ENCODE measurements around the gene RTCA.
"Not testable (repeated sequence)": the region's sequence is repeated elsewhere in the genome, so short reads cannot be mapped to it uniquely, and the experiment has no call there.

The RTCA gene

DNA sequence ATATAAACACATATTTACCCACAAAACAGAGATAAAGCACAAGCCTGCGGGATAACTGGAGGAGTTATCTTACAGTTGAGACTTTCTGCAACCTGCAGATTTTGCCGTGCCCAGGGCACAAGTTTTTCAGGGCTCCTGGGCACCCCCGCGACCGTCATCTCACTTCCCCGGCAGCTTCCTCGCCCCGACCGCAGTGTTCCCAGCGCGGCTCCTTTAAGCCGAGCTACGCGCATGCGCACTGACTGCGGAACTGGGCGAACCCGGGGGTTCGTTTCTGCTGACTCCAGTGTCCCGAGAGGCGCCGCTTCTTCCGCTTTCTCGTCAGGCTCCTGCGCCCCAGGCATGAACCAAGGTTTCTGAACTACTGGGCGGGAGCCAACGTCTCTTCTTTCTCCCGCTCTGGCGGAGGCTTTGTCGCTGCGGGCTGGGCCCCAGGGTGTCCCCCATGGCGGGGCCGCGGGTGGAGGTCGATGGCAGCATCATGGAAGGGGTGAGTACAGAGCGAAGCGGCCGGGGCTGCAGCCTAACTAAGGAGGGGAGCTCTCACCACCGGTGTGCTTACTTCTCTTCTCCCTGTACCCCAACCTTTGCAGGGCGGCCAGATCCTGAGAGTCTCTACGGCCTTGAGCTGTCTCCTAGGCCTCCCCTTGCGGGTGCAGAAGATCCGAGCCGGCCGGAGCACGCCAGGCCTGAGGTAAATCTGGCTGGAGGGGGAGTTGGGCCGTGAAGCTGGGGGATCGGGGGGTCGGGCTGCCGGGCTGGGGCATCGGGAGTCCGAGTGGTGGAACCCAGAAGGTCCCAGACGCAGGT, at the start of gene RTCA:
TSS of gene RTCA (plus strand) at position 286 of the 810 bp plus-strand sequence. CDS start at position 446, 160 bp downstream.
- peak; percentile 98 for DNase-seq (ENCODE audit: low spot score)

DNA sequence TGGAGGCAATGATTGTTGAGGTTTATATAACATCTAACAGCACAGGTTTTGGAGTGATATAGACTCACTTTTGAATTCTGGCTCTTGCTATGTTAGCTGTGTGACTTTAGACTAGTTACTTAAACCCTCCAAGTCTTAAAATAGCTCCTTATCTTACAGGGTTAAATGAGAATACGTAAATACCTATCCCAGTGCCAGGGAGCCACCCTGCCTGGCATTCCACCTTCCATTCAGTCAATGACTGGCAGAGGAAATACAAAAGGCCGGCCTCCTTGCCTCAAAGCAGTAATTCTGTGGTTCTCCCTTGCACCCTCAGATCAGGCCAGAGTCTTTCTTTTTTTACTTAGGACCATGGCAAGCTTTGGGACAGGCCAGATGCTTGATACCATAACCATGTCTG, 48.2 kb upstream of the RTCA start:
- DNase-seq (ENCODE audit: low spot score) = no peak

DNA sequence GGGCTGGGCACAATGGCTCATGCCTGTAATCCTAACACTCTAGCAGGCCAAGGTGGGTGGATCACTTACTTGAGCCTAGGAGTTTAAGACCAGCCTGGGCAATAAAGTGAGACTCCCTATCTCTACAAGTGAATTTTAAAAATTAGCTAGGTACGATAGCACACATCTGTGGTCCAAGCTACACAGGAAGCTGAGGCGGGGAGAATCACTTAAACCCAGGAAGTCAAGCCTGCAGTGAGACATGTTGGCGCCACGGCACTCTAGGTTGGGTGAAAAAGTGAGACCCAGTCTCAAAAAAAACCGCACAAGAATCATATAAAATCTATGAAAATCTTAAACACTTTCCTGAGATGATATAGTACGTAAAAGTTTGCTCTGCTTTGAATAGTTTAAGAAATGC, 46.6 kb upstream of the RTCA start:
- no peak for DNase-seq (ENCODE audit: low spot score)

DNA sequence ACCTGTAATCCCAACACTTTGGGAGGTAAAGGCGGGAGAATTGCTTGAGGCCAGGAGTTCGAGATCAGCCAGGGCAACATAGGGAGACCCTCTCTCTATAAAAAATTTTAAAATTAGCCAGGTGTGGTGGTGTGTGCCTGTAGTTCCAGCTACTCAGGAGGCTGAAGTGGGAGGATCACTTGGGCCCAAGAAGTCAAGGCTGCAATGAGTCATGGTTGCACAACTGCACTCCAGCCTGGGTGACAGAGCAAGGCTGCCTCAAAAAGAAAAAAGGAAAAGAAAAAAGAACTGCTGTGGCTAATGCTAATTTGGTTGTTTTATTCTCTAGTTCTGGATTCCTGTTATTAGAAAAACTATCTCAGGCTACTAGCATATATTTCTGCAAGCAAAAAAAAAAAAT, 46.1 kb upstream of the RTCA start:
- DNase-seq (ENCODE audit: low spot score) = no peak

DNA sequence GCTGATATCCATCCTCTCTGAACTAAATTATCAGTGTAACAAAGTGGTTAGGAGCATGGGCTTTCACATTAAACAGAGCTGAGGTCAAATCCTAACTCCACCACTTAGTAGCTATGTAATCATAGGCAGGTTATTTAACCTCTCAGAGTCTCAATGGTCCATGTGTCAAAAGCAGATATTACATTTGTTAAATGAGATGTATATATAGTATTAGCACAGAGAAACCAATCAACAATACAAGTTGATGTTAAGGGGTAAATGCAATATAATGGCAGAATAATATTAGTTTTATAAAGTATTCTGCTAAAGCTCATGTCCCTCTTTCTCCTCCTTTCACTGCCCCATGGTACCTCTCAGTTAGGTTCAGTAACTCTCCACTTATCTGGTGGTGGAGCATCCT, 43.6 kb upstream of the RTCA start:
- no peak for DNase-seq (ENCODE audit: low spot score)

DNA sequence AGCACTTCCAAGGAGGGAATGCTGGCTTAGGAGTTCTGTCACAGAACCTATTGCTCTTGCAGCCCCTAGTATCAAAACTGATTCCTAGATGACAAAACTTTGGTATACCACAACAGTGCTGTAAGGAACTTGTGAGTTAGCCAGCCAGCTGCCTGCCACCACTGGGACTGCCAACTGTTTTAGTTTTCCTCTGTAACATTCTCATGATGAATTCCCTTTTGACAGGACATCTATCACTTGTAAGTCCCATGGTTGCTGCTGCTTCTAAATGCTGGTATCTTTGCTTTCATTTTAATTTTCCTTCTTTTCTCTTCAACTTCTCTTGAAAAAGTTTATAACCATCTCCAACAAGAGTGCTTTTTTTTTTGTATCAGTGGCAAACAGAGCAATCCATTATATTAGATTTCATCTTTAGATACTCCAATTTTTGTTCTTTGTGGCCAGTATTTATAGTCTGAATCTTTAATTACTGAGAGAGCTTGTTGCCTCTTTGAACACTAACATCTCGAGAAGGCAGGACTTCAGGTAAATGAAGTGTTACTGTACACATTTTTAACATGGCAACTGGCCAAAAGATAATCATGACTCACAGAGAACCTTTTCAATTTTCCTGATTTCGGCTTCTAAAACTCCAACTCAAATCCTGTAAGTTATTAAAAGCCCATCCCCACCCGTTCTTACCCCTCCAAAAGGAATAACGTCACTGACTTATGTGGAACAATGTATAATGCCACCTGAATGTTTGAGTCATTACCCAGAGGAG, 36.2 kb upstream of the RTCA start:
- no peak for DNase-seq (ENCODE audit: low spot score)

DNA sequence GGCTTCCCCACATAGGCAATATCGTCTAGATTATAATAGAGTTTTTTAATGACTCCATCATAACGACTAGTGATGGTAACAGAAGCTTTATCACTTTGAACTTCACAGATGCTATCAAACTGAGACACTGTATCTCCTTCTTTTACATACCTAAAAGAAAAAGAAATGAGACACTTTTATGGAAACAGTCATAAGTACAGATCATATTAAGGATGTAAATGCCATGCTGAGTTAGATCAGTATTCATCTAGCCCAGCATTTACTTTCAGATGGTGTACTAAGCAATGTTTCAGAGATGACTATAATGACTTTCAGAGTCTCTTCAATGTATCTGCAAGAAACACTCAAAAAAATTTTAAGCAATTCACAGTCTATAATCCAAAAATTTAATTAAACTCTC, 35.3 kb upstream of the RTCA start:
- no peak for DNase-seq (ENCODE audit: low spot score)

DNA sequence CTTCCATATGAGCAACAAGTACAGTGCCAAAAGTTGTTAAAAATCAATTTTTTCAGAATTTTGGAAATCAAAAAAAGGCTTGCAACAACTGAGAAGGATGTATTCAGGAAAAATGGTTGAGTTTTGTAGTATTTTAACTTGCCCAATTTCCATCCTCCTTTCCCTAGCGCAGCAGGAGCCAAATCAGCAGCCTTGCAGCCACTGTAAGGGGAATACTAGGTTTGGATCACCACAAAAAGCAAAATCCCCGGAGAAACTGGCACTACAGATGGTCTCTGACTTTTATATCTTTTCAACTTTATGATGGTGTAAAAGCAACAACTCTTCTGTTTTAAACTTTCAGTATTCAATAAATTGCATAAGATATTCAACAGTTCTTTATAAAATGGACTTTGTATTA, 34.3 kb upstream of the RTCA start:
- DNase-seq (ENCODE audit: low spot score) = no peak

DNA sequence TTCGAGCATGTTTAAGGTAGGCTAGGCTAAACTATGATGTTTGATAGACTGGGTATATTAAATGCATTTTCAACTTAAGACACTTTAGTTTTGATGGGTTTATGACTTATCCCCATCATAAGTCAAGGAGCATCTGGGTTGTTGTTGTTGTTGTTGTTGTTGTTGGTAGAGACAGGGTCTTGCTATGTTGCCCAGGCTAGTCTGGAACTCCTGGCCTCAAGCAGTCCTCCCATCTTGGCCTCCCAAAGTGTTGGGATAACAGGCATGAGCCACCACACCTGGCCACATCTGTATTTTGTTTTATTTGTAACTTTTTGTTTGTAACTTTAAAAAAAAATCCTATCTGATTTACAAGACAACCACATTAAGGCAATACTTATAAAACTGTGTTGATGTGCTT, 33.9 kb upstream of the RTCA start:
- DNase-seq (ENCODE audit: low spot score) = no peak

DNA sequence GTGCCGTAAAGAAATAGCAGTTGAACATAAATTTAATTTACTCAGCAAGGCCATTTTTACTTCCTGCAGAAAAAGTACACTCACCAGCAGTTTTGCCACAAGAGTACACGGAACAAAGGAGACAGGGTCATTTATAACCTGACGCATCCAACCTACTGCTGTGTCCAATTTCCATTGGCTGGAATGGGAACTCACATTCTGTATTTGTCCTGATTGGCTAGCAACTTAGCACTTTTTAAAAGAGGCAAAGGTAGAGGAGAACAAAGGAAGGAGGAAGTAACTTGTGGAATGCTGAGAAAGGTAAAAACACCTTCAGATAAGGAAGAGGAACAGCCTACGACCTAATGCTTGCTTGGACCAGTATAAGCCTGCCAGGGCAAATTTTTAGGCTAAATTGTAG, 32.5 kb upstream of the RTCA start:
- not testable (repeated sequence) for DNase-seq (ENCODE audit: low spot score)

DNA sequence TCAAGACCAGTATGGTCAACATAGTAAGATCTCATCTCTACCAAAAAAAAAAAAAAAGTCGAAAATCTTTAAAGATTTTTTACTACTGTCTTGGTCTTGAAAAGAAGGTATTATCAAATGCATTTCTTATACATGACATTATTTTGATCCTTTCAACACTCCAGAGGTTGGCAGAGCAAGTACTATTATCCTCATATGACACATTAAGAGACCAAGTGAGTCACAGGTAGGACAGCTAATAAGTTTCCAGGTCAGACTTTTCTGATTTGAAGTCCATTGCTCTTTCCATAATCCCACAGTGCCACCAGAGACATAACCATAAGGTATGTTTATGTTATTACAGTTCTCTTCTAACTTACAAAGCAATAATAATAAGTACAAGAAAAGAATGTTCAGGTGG, 31.6 kb upstream of the RTCA start:
- no peak for DNase-seq (ENCODE audit: low spot score)

DNA sequence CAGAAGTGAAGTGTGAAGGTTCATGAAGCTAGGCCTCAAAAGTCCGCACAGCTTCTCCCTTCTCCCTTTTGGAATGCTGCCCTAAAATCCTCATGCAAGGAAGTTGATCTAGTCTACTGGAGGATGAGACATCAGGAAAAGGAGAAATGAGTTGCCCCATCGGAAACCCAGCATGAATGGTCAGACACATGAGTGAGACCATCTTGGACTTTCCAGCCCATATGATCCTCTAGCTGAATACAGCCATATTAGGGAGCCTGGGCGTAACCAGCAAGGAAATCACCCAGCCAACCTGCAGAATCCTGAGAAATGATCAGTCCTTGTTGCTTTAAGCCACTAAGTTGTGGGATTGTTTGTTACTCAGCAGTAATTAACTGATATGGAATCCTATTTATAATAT, 28.9 kb upstream of the RTCA start:
- no peak for DNase-seq (ENCODE audit: low spot score)

DNA sequence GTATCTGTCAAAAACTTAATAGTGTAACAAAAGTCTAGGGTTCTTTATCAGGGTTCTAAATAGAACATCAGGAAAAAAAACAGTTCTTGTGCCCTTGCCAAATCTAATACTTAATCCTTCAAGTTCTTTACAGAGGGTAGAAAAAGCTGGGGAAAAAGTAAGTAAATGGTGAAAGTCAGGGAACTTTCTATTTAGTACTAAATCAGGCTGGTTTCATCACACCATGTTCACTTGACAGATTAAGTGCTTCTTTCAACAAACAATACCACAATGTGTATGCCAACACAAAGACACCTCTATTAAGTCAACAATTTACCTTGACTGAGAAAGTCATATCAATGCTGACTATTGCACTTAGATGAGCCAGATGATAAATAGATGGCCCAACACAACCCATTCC, 26.1 kb upstream of the RTCA start:
- no peak for DNase-seq (ENCODE audit: low spot score)

DNA sequence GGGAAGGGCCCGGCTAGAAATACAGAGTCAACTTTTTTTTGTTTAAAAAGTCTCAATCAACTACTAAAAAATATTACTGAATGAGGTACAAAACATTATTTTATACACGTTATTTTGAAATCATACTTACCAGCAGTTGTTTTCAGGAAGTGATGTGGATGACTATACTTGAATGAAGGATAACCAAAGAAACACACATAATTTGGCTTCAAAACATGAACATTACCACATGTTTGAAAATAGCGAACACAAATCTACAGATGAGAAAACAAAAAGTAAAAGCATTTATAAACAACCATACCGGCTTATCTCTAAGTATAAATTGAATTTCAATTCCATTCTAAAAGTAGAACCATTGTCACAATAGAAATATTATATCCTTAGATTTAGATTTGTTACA, 25.4 kb upstream of the RTCA start:
- DNase-seq (ENCODE audit: low spot score) = no peak

DNA sequence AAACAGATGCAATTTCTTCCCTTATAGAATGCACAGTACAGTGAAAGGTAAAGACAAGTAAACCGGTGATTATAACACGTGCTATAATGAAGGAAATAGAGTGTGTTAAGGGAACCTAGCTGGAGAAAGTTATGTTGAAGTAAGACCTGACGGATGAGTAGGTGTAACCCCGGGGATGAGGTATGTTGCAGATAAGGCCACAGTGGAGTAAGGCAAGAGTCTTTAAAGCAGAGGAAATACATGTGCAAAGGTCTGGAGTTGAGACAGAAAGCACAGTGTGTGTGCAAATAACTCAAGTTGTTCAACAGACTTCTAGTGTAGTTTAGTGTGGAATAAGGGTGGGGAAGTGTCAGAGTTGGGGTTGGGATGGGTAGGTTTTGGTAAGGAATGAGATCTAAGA, 19.3 kb upstream of the RTCA start:
- no peak for DNase-seq (ENCODE audit: low spot score)

DNA sequence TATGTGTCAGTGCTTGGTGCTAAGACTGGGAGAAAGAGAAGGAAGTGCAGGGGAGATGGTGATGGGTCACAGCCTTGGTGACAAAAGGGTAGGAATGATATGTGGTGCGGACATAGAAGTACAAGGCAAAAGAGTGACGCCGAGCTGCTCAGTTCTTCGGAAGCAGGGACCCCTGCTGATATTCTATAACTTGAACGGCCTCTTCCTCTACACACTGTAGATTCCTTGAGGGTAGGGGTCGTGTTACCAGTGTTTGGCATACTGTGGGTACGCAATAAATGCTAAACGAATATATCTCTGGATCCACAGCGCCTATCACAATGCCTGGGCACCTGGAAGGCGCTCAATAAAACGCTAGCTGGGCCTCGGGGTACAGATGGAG, 16.9 kb upstream of the RTCA start:
- peak; percentile 12 for DNase-seq (ENCODE audit: low spot score)

DNA sequence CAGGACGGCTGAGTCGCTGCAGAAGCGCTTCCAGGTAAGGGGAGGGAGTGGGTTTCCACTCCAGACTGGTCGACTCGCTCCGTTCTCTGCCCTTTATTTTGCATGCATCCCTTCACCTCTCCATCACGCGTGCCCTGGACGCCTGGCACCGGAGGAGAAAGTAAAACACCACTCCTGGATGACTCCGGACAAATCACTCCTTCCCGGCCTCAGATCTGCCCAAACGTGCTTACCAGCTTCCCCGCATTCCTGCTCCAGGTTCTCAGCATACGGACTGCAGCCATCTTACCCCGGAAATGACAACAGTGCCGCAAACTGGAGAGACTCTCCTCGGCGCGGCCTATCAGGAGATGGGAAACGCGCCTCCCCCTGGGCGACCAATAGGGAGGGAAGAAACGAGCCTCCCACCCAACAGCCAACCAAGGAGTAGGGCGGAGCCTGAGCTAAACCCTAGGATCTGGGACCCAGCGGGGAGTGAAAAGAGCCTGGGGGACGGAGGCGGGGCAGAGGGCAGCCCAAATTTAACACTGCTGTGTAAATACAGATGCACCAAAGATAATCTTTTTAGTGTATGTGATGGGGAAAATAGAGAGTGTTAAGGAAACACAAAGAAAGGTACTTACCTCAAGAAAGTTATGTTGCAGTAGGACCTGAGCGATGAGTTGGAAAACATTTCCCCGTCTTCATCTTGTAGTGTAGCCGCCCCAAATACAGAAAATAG, 16.3 kb upstream of the RTCA start, which contains the start of gene DBT:
TSS of gene DBT (minus strand) at position 298 of the 721 bp plus-strand sequence. CDS start at position 284, 14 bp downstream.
- DNase-seq (ENCODE audit: low spot score) = peak; percentile 98

DNA sequence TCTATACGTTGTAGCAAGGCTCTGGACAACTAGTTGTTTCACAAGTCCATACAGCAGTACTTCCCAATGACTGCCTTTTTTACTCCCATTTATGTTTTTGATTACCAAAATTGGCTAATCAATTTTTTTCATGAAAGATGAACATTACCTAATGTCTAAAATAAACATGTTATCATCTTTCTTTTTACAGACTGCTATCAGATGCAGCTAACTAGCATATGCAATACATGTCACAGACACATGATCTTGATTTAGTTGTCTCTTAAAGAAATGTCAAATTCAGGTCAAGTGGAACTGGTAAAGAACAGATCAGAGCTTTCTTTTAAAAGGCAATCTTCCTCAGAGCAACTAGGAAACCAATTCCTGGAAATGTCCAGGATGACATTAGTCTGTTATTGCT, 15.8 kb upstream of the RTCA start:
- no peak for DNase-seq (ENCODE audit: low spot score)

DNA sequence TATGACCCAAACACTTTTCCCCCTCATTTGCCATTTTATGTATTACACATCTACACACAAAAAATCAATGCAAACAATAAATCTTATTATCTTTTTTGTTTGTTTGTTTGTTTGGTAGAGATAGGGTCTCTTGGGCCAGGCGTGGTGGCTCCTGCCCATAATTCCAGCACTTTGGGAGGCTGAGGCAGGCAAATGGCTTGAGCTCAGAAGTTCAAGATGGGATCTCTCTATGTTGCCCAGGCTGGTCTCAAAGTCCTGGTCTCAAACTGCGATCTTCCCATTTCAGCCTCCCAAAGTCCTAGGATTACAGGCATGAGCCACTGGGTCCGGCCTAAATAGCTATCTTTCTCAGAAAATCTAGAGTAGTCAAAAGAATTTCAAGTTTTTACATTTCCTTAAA, 15.2 kb upstream of the RTCA start:
- no peak for DNase-seq (ENCODE audit: low spot score)

DNA sequence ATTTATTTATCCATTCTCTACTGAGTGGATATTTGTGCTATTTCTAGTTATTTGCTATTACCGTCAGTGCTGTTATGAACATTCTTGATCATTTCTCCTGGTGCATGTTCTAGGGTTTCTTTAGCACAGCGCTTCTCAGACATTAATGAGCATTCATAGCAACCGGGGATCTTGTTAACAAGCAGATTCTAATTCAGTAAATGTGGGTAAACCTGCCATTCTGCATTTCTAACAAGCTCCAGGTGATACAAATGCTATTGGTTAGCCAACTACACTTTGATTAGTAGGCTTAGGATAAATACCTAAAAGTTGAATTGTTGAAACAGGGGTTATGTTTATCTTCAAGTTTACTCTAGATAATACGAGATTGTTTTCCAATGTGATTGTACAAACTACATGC, 13.1 kb upstream of the RTCA start:
- DNase-seq (ENCODE audit: low spot score) = no peak

DNA sequence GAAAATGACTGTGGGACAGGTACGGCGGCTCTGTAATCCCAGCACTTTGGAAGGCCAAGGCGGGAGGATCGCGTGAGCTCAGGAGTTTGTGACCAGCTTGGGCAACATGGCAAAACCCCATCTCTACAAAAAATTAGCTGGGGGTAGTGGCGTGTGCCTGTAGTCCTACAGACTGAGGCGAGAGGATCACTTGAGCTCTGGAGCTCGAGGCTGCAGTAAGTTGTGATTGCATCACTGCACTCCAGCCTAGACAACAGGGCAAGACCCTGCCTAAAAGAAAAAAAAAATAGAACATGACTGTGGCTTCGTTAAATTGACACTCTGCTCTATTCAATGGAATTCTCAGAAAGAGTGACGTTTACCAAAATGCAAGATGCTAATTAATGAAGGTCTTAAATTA, 12.5 kb upstream of the RTCA start:
- no peak for DNase-seq (ENCODE audit: low spot score)

DNA sequence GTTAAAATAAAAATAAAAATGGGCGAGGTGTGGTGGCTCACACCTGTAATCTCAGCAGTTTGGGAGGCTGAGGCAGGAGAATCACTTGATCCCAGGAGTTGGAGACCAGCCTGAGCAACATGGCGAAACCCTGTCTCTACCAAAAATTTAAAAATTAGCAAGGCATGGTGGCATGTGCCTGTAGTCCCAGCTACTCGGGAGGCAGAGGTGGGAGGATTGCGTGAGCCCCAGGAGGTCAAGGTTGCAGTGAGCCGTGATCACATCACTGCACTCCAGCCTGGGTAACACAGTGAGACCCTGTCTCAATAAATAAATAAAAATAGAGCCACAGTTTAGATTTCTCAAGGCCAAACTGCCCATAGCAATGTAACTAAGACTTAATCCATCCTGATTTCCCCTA, 9.7 kb upstream of the RTCA start:
- not testable (repeated sequence) for DNase-seq (ENCODE audit: low spot score)

DNA sequence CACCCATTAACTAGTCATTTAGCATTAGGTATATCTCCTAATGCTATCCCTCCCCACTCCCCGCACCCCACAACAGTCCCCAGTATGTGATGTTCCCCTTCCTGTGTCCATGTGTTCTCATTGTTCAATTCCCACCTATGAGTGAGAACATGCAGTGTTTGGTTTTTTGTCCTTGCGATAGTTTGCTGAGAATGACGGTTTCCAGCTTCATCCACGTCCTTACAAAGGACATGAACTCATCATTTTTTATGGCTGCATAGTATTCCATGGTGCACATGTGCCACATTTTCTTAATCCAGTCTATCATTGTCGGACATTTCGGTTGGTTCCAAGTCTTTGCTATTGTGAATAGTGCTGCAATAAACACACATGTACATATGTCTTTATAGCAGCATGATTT, 7.6 kb upstream of the RTCA start:
- DNase-seq (ENCODE audit: low spot score) = not testable (repeated sequence)
